Measurements from ENCODE around the gene DCHS1.

GRCh38 chr11:6682936-6683861, 27.6 kb upstream of the DCHS1 start, which contains the start of gene MRPL17:
- no peak for TF ChIP-seq EZH2phosphoT487 (IDR thresholded peaks at IDR 0.05; ENCODE audit: low read depth)
- TF ChIP-seq, protein P1, sequence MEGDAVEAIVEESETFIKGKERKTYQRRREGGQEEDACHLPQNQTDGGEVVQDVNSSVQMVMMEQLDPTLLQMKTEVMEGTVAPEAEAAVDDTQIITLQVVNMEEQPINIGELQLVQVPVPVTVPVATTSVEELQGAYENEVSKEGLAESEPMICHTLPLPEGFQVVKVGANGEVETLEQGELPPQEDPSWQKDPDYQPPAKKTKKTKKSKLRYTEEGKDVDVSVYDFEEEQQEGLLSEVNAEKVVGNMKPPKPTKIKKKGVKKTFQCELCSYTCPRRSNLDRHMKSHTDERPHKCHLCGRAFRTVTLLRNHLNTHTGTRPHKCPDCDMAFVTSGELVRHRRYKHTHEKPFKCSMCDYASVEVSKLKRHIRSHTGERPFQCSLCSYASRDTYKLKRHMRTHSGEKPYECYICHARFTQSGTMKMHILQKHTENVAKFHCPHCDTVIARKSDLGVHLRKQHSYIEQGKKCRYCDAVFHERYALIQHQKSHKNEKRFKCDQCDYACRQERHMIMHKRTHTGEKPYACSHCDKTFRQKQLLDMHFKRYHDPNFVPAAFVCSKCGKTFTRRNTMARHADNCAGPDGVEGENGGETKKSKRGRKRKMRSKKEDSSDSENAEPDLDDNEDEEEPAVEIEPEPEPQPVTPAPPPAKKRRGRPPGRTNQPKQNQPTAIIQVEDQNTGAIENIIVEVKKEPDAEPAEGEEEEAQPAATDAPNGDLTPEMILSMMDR (IDR thresholded peaks at IDR 0.05; ENCODE audit: low read depth, low read length), result peak; percentile 84
